Smooth muscle cell of trachea (primary cell): ENCODE data around the gene ARMH3. TPM values are rescaled to one million over a fixed set of nuclear protein-coding genes. Genes with fewer than 3 reads are reported as not detected.

Experiments used
- total RNA-seq: library from RNA; depleted of rRNA; stranded (reverse); fragments of >200 nt; gene quantifications from 2 replicates; pipeline ENCODE4 v1.2.1, GENCODE V29; 2014

The ARMH3 gene
- total RNA-seq = 15.9 and 17.9 TPM in 2 replicates

GRCh38 chr10:102055647-102056419 lies at the start of gene ARMH3:
Gene ARMH3, minus strand, starts transcription at chr10:102056173. Its CDS starts 16,059 bp downstream, at chr10:102040114.

GRCh38 chr10:102064868-102065560 lies 9.0 kb upstream of the ARMH3 start, which contains the start of gene HPS6:
Gene HPS6, plus strand, starts transcription at chr10:102065349. Its CDS starts 126 bp downstream, at chr10:102065475.

GRCh38 chr10:101843032-101844021 lies 212.6 kb downstream of the ARMH3 start, which contains the start of gene KCNIP2:
Gene KCNIP2, minus strand, starts transcription at chr10:101843800. Its CDS starts 232 bp downstream, at chr10:101843568.

GRCh38 chr10:101818119-101818871 lies 237.7 kb downstream of the ARMH3 start, which contains the start of gene OGA:
Gene OGA, minus strand, starts transcription at chr10:101818444. Its CDS starts 422 bp downstream, at chr10:101818022.

Other genes with a start within 250 kb of the ARMH3 start
- 142 and 213 TPM in 2 replicates for gene OGA, start 237.7 kb downstream of the ARMH3 start, total RNA-seq
- gene KCNIP2, start 212.4 kb downstream of the ARMH3 start, total RNA-seq = 0.29 and 0.66 TPM in 2 replicates
- 41.7 and 62.5 TPM in 2 replicates for gene HPS6, start 9.2 kb upstream of the ARMH3 start, total RNA-seq
- gene LDB1, start 64.2 kb upstream of the ARMH3 start, total RNA-seq = 28.9 and 68.1 TPM in 2 replicates
- gene PPRC1, start 76.9 kb upstream of the ARMH3 start, total RNA-seq = 8.7 and 15.2 TPM in 2 replicates
- 25.9 and 28.4 TPM in 2 replicates for gene NOLC1, start 96.2 kb upstream of the ARMH3 start, total RNA-seq
- 0.83 TPM in 1 of 2 replicates, not detected in the other for gene ELOVL3, start 170.1 kb upstream of the ARMH3 start, total RNA-seq
- 0.17 TPM in 1 of 2 replicates, not detected in the other for gene PITX3, start 185.3 kb upstream of the ARMH3 start, total RNA-seq
- 39.6 and 43.0 TPM in 2 replicates for gene GBF1, start 189.4 kb upstream of the ARMH3 start, total RNA-seq